Measurements from ENCODE around the gene WDFY3. TPM values are rescaled to one million over a fixed set of nuclear protein-coding genes. Genes with fewer than 3 reads are reported as not detected.
"Not testable (repeated sequence)": the region's sequence is repeated elsewhere in the genome, so short reads cannot be mapped to it uniquely, and the experiment has no call there.

The WDFY3 gene
- polyA plus RNA-seq, 3 donors = 47.8 to 60.8 (median 53.4) TPM

DNA sequence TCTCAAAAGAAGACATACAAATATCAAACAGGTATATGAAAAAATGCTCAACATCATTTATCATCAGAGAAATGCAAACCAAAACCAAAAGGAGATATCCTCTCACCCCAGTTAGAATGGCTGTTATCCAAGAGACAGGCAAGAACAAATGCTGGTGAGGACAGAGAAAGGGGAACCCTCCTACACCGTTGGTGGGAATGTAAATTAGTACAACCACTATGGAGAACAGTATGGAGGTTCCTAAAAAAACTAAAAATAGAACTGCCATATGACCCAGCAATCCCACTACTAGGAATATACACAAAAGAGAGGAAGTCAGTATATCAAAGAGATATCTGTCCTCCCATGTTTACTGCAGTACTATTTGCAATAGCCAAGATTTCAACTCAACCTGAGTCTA is 300.1 kb downstream of the WDFY3 start:
- no peak for DNase-seq (ENCODE audit: extremely low read depth in 1 of 11, low read depth in 9 of 11, low spot score in 4 of 11)

GRCh38 chr4:84664767-84665166 is 301.7 kb downstream of the WDFY3 start:
- not testable (repeated sequence) for DNase-seq (ENCODE audit: extremely low read depth in 1 of 11, low read depth in 9 of 11, low spot score in 4 of 11)

DNA sequence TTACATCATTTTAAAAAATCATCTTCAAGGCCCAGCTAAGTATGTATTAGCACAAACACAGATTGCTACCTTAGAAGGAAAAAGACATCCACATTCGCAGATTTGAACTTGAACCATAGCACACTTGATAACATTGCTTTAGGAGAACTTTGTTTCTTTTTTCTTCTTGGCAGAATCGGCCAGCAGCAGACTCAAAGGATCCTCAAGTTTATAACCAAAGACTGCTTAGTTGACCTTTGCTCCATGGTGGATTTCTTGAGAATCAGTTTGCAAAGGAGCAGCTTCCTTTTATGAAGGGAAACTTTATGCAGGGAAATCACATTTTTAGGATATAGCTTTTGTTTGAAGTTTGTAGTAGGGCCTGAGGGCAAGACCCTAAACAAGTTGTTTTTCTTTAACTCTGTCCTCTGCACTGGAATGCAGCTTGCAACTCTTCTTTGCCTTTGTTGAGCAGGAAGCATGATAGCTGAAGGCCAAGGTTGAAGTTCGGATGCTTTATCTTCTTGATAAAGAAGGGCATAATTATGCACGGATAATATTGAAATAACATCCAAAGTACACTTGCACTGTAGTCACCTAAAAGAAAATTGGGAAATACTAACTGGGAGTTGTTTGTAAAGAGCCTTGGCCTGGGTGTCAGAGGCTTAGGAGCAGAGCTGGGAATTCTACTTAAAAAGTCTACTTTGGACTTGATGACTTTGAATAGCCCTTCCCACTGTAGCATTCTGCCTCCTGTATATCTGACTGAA is 305.1 kb downstream of the WDFY3 start:
- DNase-seq (ENCODE audit: extremely low read depth in 1 of 11, low read depth in 9 of 11, low spot score in 4 of 11) = no peak

GRCh38 chr4:84660606-84661005 is 305.9 kb downstream of the WDFY3 start:
- no peak for DNase-seq (ENCODE audit: extremely low read depth in 1 of 11, low read depth in 9 of 11, low spot score in 4 of 11)

GRCh38 chr4:84652478-84652877 is 314.0 kb downstream of the WDFY3 start:
- DNase-seq (ENCODE audit: extremely low read depth in 1 of 11, low read depth in 9 of 11, low spot score in 4 of 11) = no peak

- DNase-seq (ENCODE audit: extremely low read depth in 1 of 11, low read depth in 9 of 11, low spot score in 4 of 11) = no peak
These were observed 315.0 kb downstream of the WDFY3 start for GRCh38 chr4:84651499-84651898.

- DNase-seq (ENCODE audit: extremely low read depth in 1 of 11, low read depth in 9 of 11, low spot score in 4 of 11) = no peak
These were observed 317.4 kb downstream of the WDFY3 start for GRCh38 chr4:84648863-84649647.

GRCh38 chr4:84648178-84648577 is 318.3 kb downstream of the WDFY3 start:
- no peak for DNase-seq (ENCODE audit: extremely low read depth in 1 of 11, low read depth in 9 of 11, low spot score in 4 of 11)

- no peak for DNase-seq (ENCODE audit: extremely low read depth in 1 of 11, low read depth in 9 of 11, low spot score in 4 of 11)
These were observed 319.1 kb downstream of the WDFY3 start for GRCh38 chr4:84647312-84647884.

DNA sequence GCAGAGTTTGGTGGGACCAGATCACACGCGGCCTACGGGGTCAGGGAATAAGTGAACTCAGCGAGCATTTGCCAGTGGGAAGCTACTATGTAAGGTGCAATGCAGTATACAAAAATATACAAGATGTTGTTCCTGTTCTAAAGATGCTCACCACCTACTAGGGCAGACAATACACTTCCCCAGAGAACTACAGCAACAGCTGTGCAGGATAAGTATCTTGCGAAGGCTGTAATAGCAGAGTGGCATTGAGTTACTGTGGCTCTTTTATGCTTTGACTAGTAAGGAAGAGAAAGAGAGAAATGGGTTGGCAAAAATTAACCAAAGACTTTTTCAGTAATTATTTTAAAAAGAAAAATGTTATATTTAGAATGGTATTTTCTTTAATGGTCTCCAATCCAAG is 322.4 kb downstream of the WDFY3 start:
- DNase-seq (ENCODE audit: extremely low read depth in 1 of 11, low read depth in 9 of 11, low spot score in 4 of 11) = no peak

GRCh38 chr4:84639145-84639544 is 327.3 kb downstream of the WDFY3 start:
- DNase-seq (ENCODE audit: extremely low read depth in 1 of 11, low read depth in 9 of 11, low spot score in 4 of 11) = no peak

GRCh38 chr4:84638092-84638491 is 328.4 kb downstream of the WDFY3 start:
- DNase-seq (ENCODE audit: extremely low read depth in 1 of 11, low read depth in 9 of 11, low spot score in 4 of 11) = no peak

DNA sequence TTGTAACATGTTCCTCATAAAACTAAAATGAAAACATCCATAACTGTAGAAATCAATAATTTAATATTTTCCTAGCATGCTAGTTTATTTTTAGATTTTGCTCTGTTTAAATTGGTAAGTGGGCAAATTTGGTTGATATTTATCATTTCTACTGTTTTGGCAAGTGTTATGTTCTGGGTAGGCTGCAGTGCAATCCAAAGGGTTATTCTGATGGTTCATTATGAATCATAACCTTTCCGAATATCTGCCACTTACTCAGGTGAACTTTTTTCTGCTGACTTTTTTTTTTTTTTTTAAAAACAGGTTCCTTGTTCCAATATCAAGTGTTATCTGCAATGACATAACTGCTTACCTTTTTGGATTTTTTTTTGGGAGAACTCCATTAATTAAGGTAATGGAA is 331.5 kb downstream of the WDFY3 start:
- no peak for DNase-seq (ENCODE audit: extremely low read depth in 1 of 11, low read depth in 9 of 11, low spot score in 4 of 11)

- no peak for DNase-seq (ENCODE audit: extremely low read depth in 1 of 11, low read depth in 9 of 11, low spot score in 4 of 11)
These were observed 334.4 kb downstream of the WDFY3 start for GRCh38 chr4:84632092-84632491.

DNA sequence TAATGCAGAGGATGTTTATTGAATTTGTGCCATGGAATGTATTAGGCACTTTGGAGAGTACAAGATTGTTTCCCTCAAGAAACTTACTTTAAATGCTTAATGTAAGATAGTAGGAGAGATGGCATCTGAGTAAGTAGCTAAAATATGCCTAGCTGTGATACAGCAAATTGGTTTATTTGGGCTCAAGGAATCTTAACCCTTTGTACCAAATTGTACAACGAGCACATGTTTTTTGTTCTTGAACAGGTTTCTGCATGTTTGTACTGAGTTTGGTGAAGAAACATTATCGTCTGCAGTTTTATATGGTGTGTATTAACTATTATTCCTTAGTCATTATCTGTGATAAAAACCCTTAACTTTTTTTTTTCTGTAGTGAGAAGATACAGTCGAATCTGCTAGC is 334.9 kb downstream of the WDFY3 start:
- no peak for DNase-seq (ENCODE audit: extremely low read depth in 1 of 11, low read depth in 9 of 11, low spot score in 4 of 11)

DNA sequence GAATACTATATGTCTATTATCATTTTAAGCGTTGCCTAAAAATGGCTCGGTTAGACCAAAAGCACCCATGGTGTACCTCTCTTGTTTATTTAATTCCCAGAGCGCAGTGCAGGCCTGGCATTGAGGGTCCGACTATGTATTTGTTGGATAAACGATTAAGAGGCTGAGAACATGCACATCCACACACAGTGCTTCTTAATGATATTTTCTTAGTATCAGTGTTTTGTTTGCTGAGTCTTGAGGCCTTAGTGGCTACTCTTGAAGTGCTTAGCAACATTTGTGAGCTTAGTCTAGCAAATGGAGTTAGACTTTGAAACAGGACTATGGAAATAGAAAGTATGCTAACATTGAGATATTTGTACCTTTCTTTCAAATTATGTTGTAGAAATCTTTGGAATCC is 339.8 kb downstream of the WDFY3 start:
- no peak for DNase-seq (ENCODE audit: extremely low read depth in 1 of 11, low read depth in 9 of 11, low spot score in 4 of 11)

- no peak for DNase-seq (ENCODE audit: extremely low read depth in 1 of 11, low read depth in 9 of 11, low spot score in 4 of 11)
These were observed 342.8 kb downstream of the WDFY3 start for GRCh38 chr4:84623661-84624060.

DNA sequence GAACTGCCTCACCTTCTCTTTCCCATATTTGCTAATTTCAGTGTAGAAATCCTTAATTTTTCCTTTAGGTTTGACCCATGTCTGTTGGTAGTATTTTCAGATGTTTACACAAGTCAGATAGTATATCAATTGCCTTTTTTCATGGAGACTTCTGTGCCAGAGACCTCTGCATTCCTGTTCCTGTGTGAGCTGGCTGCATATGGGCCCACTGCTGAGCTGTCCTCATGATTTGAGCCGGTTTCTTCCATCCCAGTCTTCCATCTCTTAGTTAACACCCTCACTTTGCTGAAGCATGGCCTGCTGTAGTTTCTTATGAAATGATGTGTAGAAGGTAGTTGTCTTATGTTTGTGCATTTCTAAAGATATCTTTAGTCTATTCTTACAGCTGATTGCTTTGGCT is 343.5 kb downstream of the WDFY3 start:
- DNase-seq (ENCODE audit: extremely low read depth in 1 of 11, low read depth in 9 of 11, low spot score in 4 of 11) = no peak
